Measurements from ENCODE around the gene AKR1C1.
"Not testable (repeated sequence)": the region's sequence is repeated elsewhere in the genome, so short reads cannot be mapped to it uniquely, and the experiment has no call there.

AKR1C1 gene

DNA sequence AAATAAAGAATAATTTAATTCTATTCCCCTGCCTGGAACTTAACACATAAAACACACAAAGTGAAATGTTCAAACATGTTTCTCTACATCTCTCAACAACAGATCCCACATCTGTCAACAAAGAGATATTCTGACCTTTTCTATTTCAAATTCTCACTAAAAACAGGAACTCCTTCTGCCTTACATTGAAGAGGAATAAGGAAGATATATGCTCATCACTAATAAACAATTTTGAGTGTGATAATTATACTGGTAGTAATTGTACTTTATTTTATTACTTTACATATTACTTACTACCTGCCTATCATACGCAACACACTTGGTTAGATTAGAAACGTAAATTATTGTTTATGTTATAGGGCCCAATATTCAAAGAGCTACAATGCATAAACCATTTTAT lies 27.0 kb downstream of the AKR1C1 start (continued):
- TF ChIP-seq, protein P1, sequence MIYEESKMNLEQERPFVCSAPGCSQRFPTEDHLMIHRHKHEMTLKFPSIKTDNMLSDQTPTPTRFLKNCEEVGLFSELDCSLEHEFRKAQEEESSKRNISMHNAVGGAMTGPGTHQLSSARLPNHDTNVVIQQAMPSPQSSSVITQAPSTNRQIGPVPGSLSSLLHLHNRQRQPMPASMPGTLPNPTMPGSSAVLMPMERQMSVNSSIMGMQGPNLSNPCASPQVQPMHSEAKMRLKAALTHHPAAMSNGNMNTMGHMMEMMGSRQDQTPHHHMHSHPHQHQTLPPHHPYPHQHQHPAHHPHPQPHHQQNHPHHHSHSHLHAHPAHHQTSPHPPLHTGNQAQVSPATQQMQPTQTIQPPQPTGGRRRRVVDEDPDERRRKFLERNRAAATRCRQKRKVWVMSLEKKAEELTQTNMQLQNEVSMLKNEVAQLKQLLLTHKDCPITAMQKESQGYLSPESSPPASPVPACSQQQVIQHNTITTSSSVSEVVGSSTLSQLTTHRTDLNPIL (CRISPR knock-in tag; IDR thresholded peaks at IDR 0.05; ENCODE audit: low read depth), result no peak
- TF ChIP-seq SNAI2 (CRISPR knock-in tag; IDR thresholded peaks at IDR 0.05) (no peak), TCF4 (CRISPR knock-in tag; IDR thresholded peaks at IDR 0.05; ENCODE audit: borderline replicate concordance) (no peak), ZNF70 (CRISPR knock-in tag; IDR thresholded peaks at IDR 0.05) (no peak), PPARA (CRISPR knock-in tag; IDR thresholded peaks at IDR 0.05; ENCODE audit: borderline replicate concordance) (no peak)

DNA sequence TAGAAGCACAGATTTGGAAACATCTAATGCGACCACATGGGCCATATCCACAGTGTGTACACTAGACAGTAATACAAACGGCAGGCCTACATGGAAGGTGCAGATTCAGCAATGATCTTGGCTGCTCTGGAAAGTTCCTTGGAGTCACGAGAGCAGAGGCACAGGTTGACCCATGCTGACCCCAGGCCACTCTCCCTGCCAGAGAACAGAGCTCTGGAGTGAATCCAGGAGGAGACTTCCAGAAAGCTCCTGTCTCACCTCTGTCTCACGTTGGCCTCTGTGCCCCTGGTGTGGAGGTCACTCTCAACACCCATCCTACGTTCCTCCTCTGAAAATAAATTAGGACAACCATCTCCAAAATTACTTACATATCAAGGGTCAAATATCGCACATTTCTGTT lies 28.2 kb downstream of the AKR1C1 start:
- ATAC-seq, result not testable (repeated sequence)

DNA sequence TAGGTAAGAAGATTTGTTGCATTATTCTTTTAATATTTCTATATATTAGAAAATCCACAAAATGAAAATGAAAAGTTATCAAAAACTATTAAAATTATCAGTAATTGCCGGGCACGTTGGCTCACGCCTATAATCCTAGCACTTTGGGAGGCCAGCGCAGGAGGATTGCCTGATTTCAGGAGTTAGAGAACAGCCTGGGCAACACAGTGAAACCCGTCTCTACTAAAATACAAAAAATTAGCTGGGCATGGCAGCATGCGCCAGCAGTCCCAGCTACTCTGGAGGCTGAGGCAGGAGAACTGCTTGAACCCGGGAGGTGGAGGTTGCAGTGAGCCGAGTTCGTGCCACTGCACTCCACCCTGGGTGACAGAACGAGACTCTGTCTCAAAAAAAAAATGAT lies 29.3 kb downstream of the AKR1C1 start:
- not testable (repeated sequence) for ATAC-seq

DNA sequence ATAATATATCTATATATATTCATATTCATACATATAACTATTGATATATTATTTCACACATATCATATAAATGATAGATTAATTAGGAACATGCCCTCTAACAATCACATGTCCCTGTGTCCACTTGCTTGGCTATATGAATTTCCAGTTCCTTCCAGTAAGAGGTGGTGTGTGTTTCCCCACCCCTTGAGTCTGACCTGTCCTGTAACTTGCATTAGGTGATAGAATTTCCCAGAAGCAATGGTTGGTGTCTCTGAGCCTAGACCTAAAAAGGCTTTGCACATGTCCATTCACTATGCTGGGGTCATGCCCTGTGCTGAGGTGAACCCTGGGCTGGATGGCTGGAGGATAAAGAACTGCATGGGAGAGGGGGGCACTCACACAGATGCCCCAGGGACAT lies 31.0 kb downstream of the AKR1C1 start:
- ATAC-seq, result not testable (repeated sequence)

DNA sequence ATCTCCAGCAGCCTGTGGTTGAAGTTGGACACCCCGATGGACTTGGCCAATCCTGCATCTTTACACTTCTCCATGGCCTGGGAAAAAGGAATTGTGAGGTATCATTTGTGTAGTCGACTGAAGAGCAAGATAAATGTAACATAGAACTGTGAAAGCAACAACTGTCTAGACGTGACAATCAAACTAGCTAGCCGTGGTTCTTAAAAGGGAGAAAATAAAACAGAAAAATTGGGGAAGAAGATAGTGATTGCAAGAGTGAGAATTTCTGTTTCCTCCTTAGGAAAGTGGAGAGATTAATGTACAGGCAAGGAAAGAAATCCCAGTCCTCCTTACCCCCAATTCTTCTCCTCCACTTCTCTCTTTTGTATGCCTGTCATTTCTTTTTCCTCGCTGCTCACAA lies 35.5 kb downstream of the AKR1C1 start:
- no peak for ATAC-seq
- no peak for TF ChIP-seq ZNF70 (CRISPR knock-in tag; IDR thresholded peaks at IDR 0.05)
- TF ChIP-seq ZFP3 (CRISPR knock-in tag; IDR thresholded peaks at IDR 0.05), result no peak
- no peak for TF ChIP-seq RARB (CRISPR knock-in tag; IDR thresholded peaks at IDR 0.05)
- TF ChIP-seq, protein P2, sequence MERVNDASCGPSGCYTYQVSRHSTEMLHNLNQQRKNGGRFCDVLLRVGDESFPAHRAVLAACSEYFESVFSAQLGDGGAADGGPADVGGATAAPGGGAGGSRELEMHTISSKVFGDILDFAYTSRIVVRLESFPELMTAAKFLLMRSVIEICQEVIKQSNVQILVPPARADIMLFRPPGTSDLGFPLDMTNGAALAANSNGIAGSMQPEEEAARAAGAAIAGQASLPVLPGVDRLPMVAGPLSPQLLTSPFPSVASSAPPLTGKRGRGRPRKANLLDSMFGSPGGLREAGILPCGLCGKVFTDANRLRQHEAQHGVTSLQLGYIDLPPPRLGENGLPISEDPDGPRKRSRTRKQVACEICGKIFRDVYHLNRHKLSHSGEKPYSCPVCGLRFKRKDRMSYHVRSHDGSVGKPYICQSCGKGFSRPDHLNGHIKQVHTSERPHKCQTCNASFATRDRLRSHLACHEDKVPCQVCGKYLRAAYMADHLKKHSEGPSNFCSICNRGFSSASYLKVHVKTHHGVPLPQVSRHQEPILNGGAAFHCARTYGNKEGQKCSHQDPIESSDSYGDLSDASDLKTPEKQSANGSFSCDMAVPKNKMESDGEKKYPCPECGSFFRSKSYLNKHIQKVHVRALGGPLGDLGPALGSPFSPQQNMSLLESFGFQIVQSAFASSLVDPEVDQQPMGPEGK (CRISPR knock-in tag; IDR thresholded peaks at IDR 0.05; ENCODE audit: borderline replicate concordance), result no peak
- TF ChIP-seq, protein P3, sequence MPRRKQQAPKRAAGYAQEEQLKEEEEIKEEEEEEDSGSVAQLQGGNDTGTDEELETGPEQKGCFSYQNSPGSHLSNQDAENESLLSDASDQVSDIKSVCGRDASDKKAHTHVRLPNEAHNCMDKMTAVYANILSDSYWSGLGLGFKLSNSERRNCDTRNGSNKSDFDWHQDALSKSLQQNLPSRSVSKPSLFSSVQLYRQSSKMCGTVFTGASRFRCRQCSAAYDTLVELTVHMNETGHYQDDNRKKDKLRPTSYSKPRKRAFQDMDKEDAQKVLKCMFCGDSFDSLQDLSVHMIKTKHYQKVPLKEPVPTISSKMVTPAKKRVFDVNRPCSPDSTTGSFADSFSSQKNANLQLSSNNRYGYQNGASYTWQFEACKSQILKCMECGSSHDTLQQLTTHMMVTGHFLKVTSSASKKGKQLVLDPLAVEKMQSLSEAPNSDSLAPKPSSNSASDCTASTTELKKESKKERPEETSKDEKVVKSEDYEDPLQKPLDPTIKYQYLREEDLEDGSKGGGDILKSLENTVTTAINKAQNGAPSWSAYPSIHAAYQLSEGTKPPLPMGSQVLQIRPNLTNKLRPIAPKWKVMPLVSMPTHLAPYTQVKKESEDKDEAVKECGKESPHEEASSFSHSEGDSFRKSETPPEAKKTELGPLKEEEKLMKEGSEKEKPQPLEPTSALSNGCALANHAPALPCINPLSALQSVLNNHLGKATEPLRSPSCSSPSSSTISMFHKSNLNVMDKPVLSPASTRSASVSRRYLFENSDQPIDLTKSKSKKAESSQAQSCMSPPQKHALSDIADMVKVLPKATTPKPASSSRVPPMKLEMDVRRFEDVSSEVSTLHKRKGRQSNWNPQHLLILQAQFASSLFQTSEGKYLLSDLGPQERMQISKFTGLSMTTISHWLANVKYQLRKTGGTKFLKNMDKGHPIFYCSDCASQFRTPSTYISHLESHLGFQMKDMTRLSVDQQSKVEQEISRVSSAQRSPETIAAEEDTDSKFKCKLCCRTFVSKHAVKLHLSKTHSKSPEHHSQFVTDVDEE (CRISPR knock-in tag; IDR thresholded peaks at IDR 0.05), result no peak
- TF ChIP-seq ZC3H10 (CRISPR knock-in tag; IDR thresholded peaks at IDR 0.05), result no peak
- TF ChIP-seq ARNTL (CRISPR knock-in tag; IDR thresholded peaks at IDR 0.05; ENCODE audit: borderline replicate concordance, low read depth), result no peak
- no peak for TF ChIP-seq ZNF8 (CRISPR knock-in tag; IDR thresholded peaks at IDR 0.05)
- TF ChIP-seq, protein P4, sequence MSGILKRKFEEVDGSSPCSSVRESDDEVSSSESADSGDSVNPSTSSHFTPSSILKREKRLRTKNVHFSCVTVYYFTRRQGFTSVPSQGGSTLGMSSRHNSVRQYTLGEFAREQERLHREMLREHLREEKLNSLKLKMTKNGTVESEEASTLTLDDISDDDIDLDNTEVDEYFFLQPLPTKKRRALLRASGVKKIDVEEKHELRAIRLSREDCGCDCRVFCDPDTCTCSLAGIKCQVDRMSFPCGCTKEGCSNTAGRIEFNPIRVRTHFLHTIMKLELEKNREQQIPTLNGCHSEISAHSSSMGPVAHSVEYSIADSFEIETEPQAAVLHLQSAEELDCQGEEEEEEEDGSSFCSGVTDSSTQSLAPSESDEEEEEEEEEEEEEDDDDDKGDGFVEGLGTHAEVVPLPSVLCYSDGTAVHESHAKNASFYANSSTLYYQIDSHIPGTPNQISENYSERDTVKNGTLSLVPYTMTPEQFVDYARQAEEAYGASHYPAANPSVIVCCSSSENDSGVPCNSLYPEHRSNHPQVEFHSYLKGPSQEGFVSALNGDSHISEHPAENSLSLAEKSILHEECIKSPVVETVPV (CRISPR knock-in tag; IDR thresholded peaks at IDR 0.05), result no peak

DNA sequence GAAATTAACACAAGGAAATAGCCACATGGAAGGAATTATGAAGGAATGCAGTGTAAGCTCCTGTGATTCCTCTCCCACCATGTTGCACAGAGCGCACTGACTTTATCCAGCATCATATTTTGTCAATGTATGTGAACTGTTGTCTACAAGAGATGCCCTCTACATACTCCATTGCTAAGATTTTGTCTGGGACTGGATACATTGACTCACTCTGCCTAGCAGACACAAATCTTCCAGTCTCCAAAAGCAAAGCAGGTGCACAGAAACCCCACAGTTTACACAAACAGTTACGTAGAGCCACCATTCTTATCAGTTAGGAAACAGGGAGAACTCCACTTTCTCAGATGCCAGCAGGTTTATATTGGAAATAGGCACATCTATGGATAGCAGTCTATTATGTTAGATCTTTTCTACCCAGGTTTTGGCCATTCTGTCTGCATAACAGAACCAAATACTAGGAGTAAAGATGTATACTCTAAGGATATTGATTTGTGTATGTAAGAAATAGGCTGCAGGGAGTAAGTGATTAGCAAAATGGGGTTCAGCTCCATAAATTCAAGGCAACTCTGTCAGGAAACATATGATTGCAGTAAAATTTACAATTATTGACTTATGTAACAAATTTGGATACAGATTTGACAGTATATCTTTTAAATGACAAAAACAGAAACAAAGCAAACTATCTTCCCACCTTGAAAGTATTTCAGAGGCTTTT lies 39.0 kb downstream of the AKR1C1 start:
- TF ChIP-seq RARB (CRISPR knock-in tag; IDR thresholded peaks at IDR 0.05), result no peak
- TF ChIP-seq BACH2 (CRISPR knock-in tag; IDR thresholded peaks at IDR 0.05; ENCODE audit: borderline replicate concordance), result no peak
- no peak for TF ChIP-seq ESRRG (CRISPR knock-in tag; IDR thresholded peaks at IDR 0.05)
- no peak for TF ChIP-seq ZFP3 (CRISPR knock-in tag; IDR thresholded peaks at IDR 0.05)
- TF ChIP-seq ARNTL (CRISPR knock-in tag; IDR thresholded peaks at IDR 0.05; ENCODE audit: borderline replicate concordance, low read depth), result no peak
- TF ChIP-seq, protein P5, sequence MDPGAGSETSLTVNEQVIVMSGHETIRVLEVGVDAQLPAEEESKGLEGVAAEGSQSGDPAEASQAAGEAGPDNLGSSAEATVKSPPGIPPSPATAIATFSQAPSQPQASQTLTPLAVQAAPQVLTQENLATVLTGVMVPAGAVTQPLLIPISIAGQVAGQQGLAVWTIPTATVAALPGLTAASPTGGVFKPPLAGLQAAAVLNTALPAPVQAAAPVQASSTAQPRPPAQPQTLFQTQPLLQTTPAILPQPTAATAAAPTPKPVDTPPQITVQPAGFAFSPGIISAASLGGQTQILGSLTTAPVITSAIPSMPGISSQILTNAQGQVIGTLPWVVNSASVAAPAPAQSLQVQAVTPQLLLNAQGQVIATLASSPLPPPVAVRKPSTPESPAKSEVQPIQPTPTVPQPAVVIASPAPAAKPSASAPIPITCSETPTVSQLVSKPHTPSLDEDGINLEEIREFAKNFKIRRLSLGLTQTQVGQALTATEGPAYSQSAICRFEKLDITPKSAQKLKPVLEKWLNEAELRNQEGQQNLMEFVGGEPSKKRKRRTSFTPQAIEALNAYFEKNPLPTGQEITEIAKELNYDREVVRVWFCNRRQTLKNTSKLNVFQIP (CRISPR knock-in tag; IDR thresholded peaks at IDR 0.05; ENCODE audit: borderline replicate concordance, low read depth), result no peak
- no peak for TF ChIP-seq ZNF565 (CRISPR knock-in tag; conservative IDR thresholded peaks at IDR 0.05; ENCODE audit: low read depth)
- no peak for TF ChIP-seq ZFP30 (CRISPR knock-in tag; IDR thresholded peaks at IDR 0.05)
- TF ChIP-seq ZNF8 (CRISPR knock-in tag; IDR thresholded peaks at IDR 0.05), result no peak
- TF ChIP-seq ZNF70 (CRISPR knock-in tag; IDR thresholded peaks at IDR 0.05), result no peak
- TF ChIP-seq PPARA (CRISPR knock-in tag; IDR thresholded peaks at IDR 0.05; ENCODE audit: borderline replicate concordance), result no peak
- no peak for TF ChIP-seq ZC3H10 (CRISPR knock-in tag; IDR thresholded peaks at IDR 0.05)
- no peak for TF ChIP-seq SNAI2 (CRISPR knock-in tag; IDR thresholded peaks at IDR 0.05)
- TF ChIP-seq, protein P4 (CRISPR knock-in tag; IDR thresholded peaks at IDR 0.05), result no peak
- TF ChIP-seq TOX (CRISPR knock-in tag; IDR thresholded peaks at IDR 0.05; ENCODE audit: borderline replicate concordance), result no peak
- no peak for TF ChIP-seq TCF4 (CRISPR knock-in tag; IDR thresholded peaks at IDR 0.05; ENCODE audit: borderline replicate concordance)
- TF ChIP-seq CSDC2 (CRISPR knock-in tag; IDR thresholded peaks at IDR 0.05), result no peak
- no peak for ATAC-seq
